GM23338 (cell line): ENCODE measurements around the gene KCNC4. TPM values are rescaled to one million over a fixed set of nuclear protein-coding genes. Genes with fewer than 3 reads are reported as not detected.

Experiments
- ATAC-seq: fragments of 200-7000 bp; cut with Tn5 transposase; 3 replicates; pipeline ENCODE4 v1.9.1; 2020
- DNase-seq: peaks from one replicate; pipeline ENCODE4 v3.0.0-alpha.2; 2015; ENCODE audit warnings: low spot score
- H2AFZ ChIP-seq: fragments of 200-600 bp; sonication (generic); 2 replicates; pipeline ENCODE4 v1.8.0; 2016; ENCODE audit warnings: antibody characterized with exemption, mild to moderate bottlenecking, moderate library complexity
- H3F3A ChIP-seq: fragments of 200-600 bp; sonication (generic); replicated peaks from 2 replicates; pipeline ENCODE4 v1.8.0; 2017; ENCODE audit warnings: antibody characterized with exemption, mixed run types, low read depth
- H3K27ac ChIP-seq: fragments of 200-600 bp; sonication (generic); 2 replicates; pipeline ENCODE4 v1.6.1; 2016; ENCODE audit warnings: low read depth
- H3K27me3 ChIP-seq: fragments of 200-600 bp; sonication (generic); 2 replicates; pipeline ENCODE4 v1.8.0; 2016; ENCODE audit warnings: mild to moderate bottlenecking, mixed run types, moderate library complexity; ENCODE audit not compliant: insufficient read depth
- H3K36me3 ChIP-seq: fragments of 200-600 bp; sonication (generic); 2 replicates; pipeline ENCODE4 v1.8.0; 2016; ENCODE audit warnings: mild to moderate bottlenecking; ENCODE audit not compliant: insufficient read depth
- H3K4me1 ChIP-seq: fragments of 200-600 bp; sonication (generic); 2 replicates; pipeline ENCODE4 v1.8.0; 2016; ENCODE audit warnings: mild to moderate bottlenecking, moderate library complexity; ENCODE audit not compliant: insufficient read depth
- H3K4me2 ChIP-seq: fragments of 200-600 bp; sonication (generic); 2 replicates; pipeline ENCODE4 v1.7.1; 2017; ENCODE audit warnings: mixed run types
- H3K4me3 ChIP-seq: fragments of 200-600 bp; sonication (generic); 2 replicates; pipeline ENCODE4 v1.6.1; 2016; ENCODE audit warnings: mixed run types
- H3K79me2 ChIP-seq: fragments of 200-600 bp; sonication (generic); replicated peaks from 2 replicates; pipeline ENCODE4 v1.8.0; 2017; ENCODE audit warnings: mild to moderate bottlenecking; ENCODE audit not compliant: insufficient read depth
- H3K9me2 ChIP-seq: fragments of 200-600 bp; sonication (generic); 2 replicates; pipeline ENCODE4 v1.8.0; 2017; ENCODE audit not compliant: insufficient read depth
- H4K20me1 ChIP-seq: fragments of 200-600 bp; sonication (generic); replicated peaks from 2 replicates; pipeline ENCODE4 v1.8.0; 2017; ENCODE audit warnings: mild to moderate bottlenecking; ENCODE audit not compliant: insufficient read depth
- H3K27ac Mint-ChIP-seq: 2 replicates; pipeline ENCODE4 v1.8.0; 2020; ENCODE audit warnings: inconsistent platforms, mild to moderate bottlenecking, moderate library complexity, mixed read lengths
- H3K27me3 Mint-ChIP-seq: 3 replicates; pipeline ENCODE4 v1.8.0; 2022; ENCODE audit warnings: low read depth, mild to moderate bottlenecking, moderate library complexity, mixed read lengths, inconsistent platforms; ENCODE audit not compliant: insufficient read depth, poor library complexity
- H3K36me3 Mint-ChIP-seq: 3 replicates; pipeline ENCODE4 v1.8.0; 2021; ENCODE audit warnings: low read depth, mild to moderate bottlenecking, inconsistent platforms, moderate library complexity, mixed read lengths
- H3K4me1 Mint-ChIP-seq: 3 replicates; pipeline ENCODE4 v1.8.0; 2020; ENCODE audit warnings: mild to moderate bottlenecking, inconsistent platforms, mixed read lengths
- H3K4me3 Mint-ChIP-seq: 3 replicates; pipeline ENCODE4 v1.8.0; 2021; ENCODE audit warnings: moderate library complexity, mild to moderate bottlenecking, inconsistent platforms, mixed read lengths
- H3K9me3 Mint-ChIP-seq: 3 replicates; pipeline ENCODE4 v1.8.0; 2020; ENCODE audit warnings: moderate library complexity, mild to moderate bottlenecking, inconsistent platforms, mixed read lengths
- CREB1 ChIP-seq: fragments of 250-450 bp; sonication (Bioruptor Pico); IDR thresholded peaks from 2 replicates; pipeline ENCODE4 v1.5.0; 2020; ENCODE audit warnings: low read depth, mild to moderate bottlenecking, moderate library complexity
- EZH2 ChIP-seq: fragments of 200-600 bp; sonication (generic); IDR thresholded peaks from one replicate; pipeline ENCODE4 v1.8.0; 2017; ENCODE audit warnings: antibody characterized with exemption, mild to moderate bottlenecking, low read depth; ENCODE audit not compliant: unreplicated experiment
- EZH2phosphoT487 ChIP-seq: fragments of 200-600 bp; sonication (generic); IDR thresholded peaks from one replicate; pipeline ENCODE4 v1.8.1; 2018; ENCODE audit warnings: antibody characterized with exemption; ENCODE audit not compliant: unreplicated experiment
- JUNB ChIP-seq: IDR thresholded peaks from one replicate; pipeline ENCODE4 v1.6.1; 2016; ENCODE audit warnings: antibody characterized with exemption; ENCODE audit not compliant: unreplicated experiment
- NANOG ChIP-seq: IDR thresholded peaks from 2 replicates; pipeline ENCODE4 v1.6.1; 2016; ENCODE audit warnings: antibody characterized with exemption, borderline replicate concordance
- STAT1 ChIP-seq: IDR thresholded peaks from one replicate; pipeline ENCODE4 v1.6.1; 2016; ENCODE audit warnings: antibody characterized with exemption; ENCODE audit not compliant: unreplicated experiment
- ZNF114 ChIP-seq: fragments of 250-450 bp; sonication (Bioruptor Pico); IDR thresholded peaks from 2 replicates; pipeline ENCODE4 v1.5.0; 2020; ENCODE audit warnings: mild to moderate bottlenecking, moderate library complexity
- ZNF331 ChIP-seq: fragments of 250-450 bp; sonication (Bioruptor Pico); IDR thresholded peaks from 2 replicates; pipeline ENCODE4 v1.5.0; 2020; ENCODE audit warnings: low read depth, mild to moderate bottlenecking, moderate library complexity
- polyA plus RNA-seq: library from polyadenylated mRNA; unstranded; fragments of >200 nt; fragmentation: Nextera tagmentation; extraction: Ambion mirVana; gene quantifications from 2 replicates; pipeline ENCODE4 v1.2.1, GENCODE V29; 2016
- total RNA-seq: library from RNA; depleted of rRNA; stranded (reverse); fragments of >200 nt; shearing (Covaris generic); gene quantifications from 2 replicates; pipeline ENCODE4 v1.2.3, GENCODE V29; 2014
- TF ChIP-seq, protein P1 (sequence below): IDR thresholded peaks from one replicate; pipeline ENCODE4 v1.6.1; 2018; ENCODE audit warnings: antibody characterized with exemption; ENCODE audit not compliant: unreplicated experiment
- TF ChIP-seq, protein P2 (sequence below): IDR thresholded peaks from 2 replicates; pipeline ENCODE4 v1.6.1; 2016; ENCODE audit warnings: antibody characterized with exemption
- TF ChIP-seq, protein P3 (sequence below): fragments of 250-450 bp; sonication (Bioruptor Pico); IDR thresholded peaks from 2 replicates; pipeline ENCODE4 v1.5.0; 2020; ENCODE audit warnings: mild to moderate bottlenecking, moderate library complexity

Gene KCNC4
- total and polyA plus RNA-seq, 2 experiments from 2014 or later: 3.5 to 10.7 TPM

- no peak overlapping the region for H3K27ac Mint-ChIP-seq
- H3K9me2 ChIP-seq: 0 out of 2 replicates have a peak, but pooled peaks cover 15% of the 10 kb centered on the region
- no peaks in the 10 kb centered on the region; the same call in 2 of the 3 replicates for H3K36me3 Mint-ChIP-seq
- no peaks in the 10 kb centered on the region; the same call in 2 of the 3 replicates for H3K9me3 Mint-ChIP-seq
- peaks cover 38% of the 10 kb centered on the region for H3K4me1 Mint-ChIP-seq
- peaks cover 34% of the 10 kb centered on the region for H3K4me1 ChIP-seq
- 0 out of 2 replicates have a peak, but pooled peaks cover 9% of the 10 kb centered on the region for H3K27me3 ChIP-seq
- H2AFZ ChIP-seq: peak overlapping the region; percentile 86
- no peaks in the 10 kb centered on the region; the same call in 1 of the 2 replicates for H4K20me1 ChIP-seq
- peak; percentile 48 for DNase-seq
- H3K4me2 ChIP-seq: peak overlapping the region; percentile 63
- TF ChIP-seq EZH2 (no peak), ZNF114 (CRISPR knock-in tag) (no peak), NANOG (no peak), CREB1 (CRISPR knock-in tag) (no peak), JUNB (no peak), ZNF331 (CRISPR knock-in tag) (no peak), STAT1 (no peak), EZH2phosphoT487 (no peak)
- TF ChIP-seq, protein P1, sequence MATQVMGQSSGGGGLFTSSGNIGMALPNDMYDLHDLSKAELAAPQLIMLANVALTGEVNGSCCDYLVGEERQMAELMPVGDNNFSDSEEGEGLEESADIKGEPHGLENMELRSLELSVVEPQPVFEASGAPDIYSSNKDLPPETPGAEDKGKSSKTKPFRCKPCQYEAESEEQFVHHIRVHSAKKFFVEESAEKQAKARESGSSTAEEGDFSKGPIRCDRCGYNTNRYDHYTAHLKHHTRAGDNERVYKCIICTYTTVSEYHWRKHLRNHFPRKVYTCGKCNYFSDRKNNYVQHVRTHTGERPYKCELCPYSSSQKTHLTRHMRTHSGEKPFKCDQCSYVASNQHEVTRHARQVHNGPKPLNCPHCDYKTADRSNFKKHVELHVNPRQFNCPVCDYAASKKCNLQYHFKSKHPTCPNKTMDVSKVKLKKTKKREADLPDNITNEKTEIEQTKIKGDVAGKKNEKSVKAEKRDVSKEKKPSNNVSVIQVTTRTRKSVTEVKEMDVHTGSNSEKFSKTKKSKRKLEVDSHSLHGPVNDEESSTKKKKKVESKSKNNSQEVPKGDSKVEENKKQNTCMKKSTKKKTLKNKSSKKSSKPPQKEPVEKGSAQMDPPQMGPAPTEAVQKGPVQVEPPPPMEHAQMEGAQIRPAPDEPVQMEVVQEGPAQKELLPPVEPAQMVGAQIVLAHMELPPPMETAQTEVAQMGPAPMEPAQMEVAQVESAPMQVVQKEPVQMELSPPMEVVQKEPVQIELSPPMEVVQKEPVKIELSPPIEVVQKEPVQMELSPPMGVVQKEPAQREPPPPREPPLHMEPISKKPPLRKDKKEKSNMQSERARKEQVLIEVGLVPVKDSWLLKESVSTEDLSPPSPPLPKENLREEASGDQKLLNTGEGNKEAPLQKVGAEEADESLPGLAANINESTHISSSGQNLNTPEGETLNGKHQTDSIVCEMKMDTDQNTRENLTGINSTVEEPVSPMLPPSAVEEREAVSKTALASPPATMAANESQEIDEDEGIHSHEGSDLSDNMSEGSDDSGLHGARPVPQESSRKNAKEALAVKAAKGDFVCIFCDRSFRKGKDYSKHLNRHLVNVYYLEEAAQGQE: no peak
- TF ChIP-seq, protein P2, sequence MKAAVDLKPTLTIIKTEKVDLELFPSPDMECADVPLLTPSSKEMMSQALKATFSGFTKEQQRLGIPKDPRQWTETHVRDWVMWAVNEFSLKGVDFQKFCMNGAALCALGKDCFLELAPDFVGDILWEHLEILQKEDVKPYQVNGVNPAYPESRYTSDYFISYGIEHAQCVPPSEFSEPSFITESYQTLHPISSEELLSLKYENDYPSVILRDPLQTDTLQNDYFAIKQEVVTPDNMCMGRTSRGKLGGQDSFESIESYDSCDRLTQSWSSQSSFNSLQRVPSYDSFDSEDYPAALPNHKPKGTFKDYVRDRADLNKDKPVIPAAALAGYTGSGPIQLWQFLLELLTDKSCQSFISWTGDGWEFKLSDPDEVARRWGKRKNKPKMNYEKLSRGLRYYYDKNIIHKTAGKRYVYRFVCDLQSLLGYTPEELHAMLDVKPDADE: no peak
- TF ChIP-seq, protein P3, sequence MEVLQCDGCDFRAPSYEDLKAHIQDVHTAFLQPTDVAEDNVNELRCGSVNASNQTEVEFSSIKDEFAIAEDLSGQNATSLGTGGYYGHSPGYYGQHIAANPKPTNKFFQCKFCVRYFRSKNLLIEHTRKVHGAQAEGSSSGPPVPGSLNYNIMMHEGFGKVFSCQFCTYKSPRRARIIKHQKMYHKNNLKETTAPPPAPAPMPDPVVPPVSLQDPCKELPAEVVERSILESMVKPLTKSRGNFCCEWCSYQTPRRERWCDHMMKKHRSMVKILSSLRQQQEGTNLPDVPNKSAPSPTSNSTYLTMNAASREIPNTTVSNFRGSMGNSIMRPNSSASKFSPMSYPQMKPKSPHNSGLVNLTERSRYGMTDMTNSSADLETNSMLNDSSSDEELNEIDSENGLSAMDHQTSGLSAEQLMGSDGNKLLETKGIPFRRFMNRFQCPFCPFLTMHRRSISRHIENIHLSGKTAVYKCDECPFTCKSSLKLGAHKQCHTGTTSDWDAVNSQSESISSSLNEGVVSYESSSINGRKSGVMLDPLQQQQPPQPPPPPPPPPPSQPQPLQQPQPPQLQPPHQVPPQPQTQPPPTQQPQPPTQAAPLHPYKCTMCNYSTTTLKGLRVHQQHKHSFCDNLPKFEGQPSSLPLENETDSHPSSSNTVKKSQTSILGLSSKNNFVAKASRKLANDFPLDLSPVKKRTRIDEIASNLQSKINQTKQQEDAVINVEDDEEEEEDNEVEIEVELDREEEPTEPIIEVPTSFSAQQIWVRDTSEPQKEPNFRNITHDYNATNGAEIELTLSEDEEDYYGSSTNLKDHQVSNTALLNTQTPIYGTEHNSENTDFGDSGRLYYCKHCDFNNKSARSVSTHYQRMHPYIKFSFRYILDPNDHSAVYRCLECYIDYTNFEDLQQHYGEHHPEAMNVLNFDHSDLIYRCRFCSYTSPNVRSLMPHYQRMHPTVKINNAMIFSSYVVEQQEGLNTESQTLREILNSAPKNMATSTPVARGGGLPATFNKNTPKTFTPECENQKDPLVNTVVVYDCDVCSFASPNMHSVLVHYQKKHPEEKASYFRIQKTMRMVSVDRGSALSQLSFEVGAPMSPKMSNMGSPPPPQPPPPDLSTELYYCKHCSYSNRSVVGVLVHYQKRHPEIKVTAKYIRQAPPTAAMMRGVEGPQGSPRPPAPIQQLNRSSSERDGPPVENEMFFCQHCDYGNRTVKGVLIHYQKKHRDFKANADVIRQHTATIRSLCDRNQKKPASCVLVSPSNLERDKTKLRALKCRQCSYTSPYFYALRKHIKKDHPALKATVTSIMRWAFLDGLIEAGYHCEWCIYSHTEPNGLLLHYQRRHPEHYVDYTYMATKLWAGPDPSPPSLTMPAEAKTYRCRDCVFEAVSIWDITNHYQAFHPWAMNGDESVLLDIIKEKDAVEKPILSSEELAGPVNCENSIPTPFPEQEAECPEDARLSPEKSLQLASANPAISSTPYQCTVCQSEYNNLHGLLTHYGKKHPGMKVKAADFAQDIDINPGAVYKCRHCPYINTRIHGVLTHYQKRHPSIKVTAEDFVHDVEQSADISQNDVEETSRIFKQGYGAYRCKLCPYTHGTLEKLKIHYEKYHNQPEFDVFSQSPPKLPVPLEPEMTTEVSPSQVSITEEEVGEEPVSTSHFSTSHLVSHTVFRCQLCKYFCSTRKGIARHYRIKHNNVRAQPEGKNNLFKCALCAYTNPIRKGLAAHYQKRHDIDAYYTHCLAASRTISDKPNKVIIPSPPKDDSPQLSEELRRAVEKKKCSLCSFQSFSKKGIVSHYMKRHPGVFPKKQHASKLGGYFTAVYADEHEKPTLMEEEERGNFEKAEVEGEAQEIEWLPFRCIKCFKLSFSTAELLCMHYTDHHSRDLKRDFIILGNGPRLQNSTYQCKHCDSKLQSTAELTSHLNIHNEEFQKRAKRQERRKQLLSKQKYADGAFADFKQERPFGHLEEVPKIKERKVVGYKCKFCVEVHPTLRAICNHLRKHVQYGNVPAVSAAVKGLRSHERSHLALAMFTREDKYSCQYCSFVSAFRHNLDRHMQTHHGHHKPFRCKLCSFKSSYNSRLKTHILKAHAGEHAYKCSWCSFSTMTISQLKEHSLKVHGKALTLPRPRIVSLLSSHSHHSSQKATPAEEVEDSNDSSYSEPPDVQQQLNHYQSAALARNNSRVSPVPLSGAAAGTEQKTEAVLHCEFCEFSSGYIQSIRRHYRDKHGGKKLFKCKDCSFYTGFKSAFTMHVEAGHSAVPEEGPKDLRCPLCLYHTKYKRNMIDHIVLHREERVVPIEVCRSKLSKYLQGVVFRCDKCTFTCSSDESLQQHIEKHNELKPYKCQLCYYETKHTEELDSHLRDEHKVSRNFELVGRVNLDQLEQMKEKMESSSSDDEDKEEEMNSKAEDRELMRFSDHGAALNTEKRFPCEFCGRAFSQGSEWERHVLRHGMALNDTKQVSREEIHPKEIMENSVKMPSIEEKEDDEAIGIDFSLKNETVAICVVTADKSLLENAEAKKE (CRISPR knock-in tag): no peak
- peaks cover 20% of the 10 kb centered on the region for H3K27me3 Mint-ChIP-seq
- no peaks in the 10 kb centered on the region for H3K36me3 ChIP-seq
- H3K4me3 ChIP-seq: peak overlapping the region; percentile 20; the same call in 1 of the 2 replicates
- H3K4me3 Mint-ChIP-seq: no peak overlapping the region
- H3K79me2 ChIP-seq: no peaks in the 10 kb centered on the region
- no peak overlapping the region for H3K27ac ChIP-seq
- ATAC-seq: peak; percentile 75
- no peaks in the 10 kb centered on the region for H3F3A ChIP-seq
Measured at GRCh38 chr1:110243574-110243973, 33.5 kb downstream of the KCNC4 start.
